ENCODE results near the gene KLK6. TPM values are rescaled to one million over a fixed set of nuclear protein-coding genes. Genes with fewer than 3 reads are reported as not detected.

KLK6 gene
- total and polyA plus RNA-seq, 12 donors = not detected

GRCh38 chr19:51015691-51016267, 46.4 kb upstream of the KLK6 start:
- WGBS, 2 donors = 84 to 89% methylated on average over 19 of the region's 19 CpGs
- intact Hi-C loops (cut with DNase I) = loop anchor here in 3 of 10 donors (5.0 to 10.0 kb wide), 2 partner anchors 81 to 157 kb away; no protein-coding TSS in a partner anchor
- TF ChIP-seq, protein P1, sequence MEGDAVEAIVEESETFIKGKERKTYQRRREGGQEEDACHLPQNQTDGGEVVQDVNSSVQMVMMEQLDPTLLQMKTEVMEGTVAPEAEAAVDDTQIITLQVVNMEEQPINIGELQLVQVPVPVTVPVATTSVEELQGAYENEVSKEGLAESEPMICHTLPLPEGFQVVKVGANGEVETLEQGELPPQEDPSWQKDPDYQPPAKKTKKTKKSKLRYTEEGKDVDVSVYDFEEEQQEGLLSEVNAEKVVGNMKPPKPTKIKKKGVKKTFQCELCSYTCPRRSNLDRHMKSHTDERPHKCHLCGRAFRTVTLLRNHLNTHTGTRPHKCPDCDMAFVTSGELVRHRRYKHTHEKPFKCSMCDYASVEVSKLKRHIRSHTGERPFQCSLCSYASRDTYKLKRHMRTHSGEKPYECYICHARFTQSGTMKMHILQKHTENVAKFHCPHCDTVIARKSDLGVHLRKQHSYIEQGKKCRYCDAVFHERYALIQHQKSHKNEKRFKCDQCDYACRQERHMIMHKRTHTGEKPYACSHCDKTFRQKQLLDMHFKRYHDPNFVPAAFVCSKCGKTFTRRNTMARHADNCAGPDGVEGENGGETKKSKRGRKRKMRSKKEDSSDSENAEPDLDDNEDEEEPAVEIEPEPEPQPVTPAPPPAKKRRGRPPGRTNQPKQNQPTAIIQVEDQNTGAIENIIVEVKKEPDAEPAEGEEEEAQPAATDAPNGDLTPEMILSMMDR (IDR thresholded peaks at IDR 0.05) = no peak
- Histone ChIP-seq H3K36me3 (no peaks in the 10 kb centered on the region), H3K4me1 (peaks cover 0 to 33% (median 28%) of the 10 kb centered on the region in 9 donors), H3K4me3 (no peak overlapping the region), H3K27ac (no peak overlapping the region), H3K27me3 (peaks cover 23 to 95% (median 88%) of the 10 kb centered on the region in 7 donors), H3K9me3 (no peaks in the 10 kb centered on the region)
- DNase-seq (no peak), ATAC-seq (no peak)

DNA sequence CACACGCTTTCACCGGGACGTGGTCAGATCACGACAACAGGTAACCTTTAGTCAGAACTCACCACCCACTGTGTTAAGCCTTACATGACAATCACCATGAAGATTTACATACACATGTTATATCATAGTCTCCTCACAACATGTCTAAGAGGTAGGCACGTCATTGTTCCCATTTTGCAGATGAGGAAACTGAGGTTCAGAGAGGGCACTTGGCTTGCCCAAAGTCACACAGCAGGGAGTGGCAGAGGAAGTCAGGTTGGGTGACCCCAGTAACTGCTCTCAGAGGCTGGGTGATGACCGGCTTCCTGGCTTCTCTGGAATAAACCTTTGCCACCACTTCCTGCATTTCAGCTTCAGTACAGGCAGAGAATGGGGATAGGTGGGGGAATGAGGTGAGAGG, 44.9 kb upstream of the KLK6 start:
- Histone ChIP-seq H3K4me1 (peaks cover 0 to 25% (median 16%) of the 10 kb centered on the region in 9 donors), H3K27ac (no peak overlapping the region), H3K36me3 (no peaks in the 10 kb centered on the region), H3K9me3 (no peaks in the 10 kb centered on the region), H3K4me3 (no peak overlapping the region), H3K27me3 (peaks cover 20 to 98% (median 94%) of the 10 kb centered on the region in 7 donors)
- intact Hi-C loops (cut with DNase I) = loop anchor here in 1 of 10 donors (10.0 kb wide), 1 partner anchor 79 kb away; no protein-coding TSS in a partner anchor
- DNase-seq (no peak), ATAC-seq (no peak)
- WGBS, 2 donors = 88 to 90% methylated on average over 6 of the region's 6 CpGs
- TF ChIP-seq, protein P1 (IDR thresholded peaks at IDR 0.05) = no peak

DNA sequence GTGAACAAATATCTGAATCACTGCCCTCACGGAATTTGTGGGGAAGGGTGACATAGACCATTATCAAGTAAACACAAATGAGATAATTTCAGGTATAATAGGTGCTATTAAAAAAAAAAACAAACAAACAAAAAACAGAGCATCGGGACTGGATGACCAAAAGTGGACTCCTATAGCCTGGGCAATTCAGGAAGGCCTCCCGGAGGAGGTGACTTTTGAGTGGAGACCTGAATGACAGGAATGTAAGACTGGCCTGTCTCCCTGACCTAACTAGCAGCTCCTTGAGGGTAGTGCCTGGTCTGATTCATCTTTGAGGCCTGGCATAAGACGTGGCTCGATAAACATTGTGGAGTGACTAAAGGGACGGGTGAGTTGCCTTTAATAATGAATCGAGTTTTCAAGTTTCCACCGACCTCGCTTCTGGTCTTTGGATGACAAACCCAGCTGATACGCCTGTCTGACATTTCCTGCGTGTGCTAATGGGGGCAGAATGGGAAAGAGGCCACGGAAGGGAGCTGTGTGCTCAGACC, 43.3 kb upstream of the KLK6 start:
- Histone ChIP-seq H3K27ac (no peak overlapping the region), H3K36me3 (no peaks in the 10 kb centered on the region), H3K4me1 (peaks cover 0 to 11% (median 6%) of the 10 kb centered on the region in 9 donors), H3K4me3 (no peak overlapping the region), H3K27me3 (peaks cover 8 to 96% (median 86%) of the 10 kb centered on the region in 7 donors), H3K9me3 (no peaks in the 10 kb centered on the region)
- intact Hi-C loops (cut with DNase I) = loop anchor here in 1 of 10 donors (10.0 kb wide), 1 partner anchor 78 kb away; no protein-coding TSS in a partner anchor
- ATAC-seq (no peak), DNase-seq (no peak)
- TF ChIP-seq, protein P1 (IDR thresholded peaks at IDR 0.05) = no peak
- 52 to 64% methylated on average over 12 of the region's 12 CpGs for WGBS, 2 donors

DNA sequence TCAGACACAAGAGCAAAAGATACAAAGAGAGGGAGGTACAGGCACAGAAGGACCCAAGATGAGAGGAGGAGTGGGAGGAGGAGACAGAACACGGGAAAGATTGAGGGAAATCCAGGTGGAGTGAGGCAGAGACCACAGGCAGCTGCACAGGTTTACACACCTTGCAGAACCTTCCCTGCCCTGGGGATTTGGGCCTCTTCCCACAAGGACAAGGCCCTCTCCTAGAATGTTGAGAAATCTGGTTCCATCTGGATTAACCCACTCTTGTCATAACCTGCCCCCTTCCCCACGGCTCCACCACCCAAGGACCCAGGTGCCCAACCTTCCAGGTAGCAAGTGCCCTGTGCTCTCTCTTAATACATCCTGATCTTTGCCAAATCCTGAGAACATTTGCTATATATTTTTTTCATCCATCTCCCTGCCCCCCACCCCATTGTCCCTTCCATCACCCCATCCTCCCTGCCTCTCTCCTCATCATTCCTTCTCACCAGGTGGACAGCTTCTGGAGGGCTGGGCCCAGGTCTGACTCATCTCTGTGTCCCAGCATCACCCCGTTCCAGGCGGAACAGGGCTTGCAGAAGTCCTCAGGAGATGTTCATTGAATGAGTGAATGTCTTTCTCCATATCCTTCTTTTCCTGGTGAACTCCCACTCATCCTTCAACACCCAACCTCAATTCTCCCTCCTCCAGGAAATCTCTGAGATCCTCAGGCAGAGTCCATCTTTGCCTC, 40.8 kb upstream of the KLK6 start:
- WGBS, 2 donors = 54 to 68% methylated on average over 4 of the region's 4 CpGs
- ATAC-seq (no peak), DNase-seq (no peak)
- intact Hi-C loops (cut with DNase I) = loop anchor here in 1 of 10 donors (10.0 kb wide), 1 partner anchor 75 kb away; no protein-coding TSS in a partner anchor
- H3K36me3 ChIP-seq = no peaks in the 10 kb centered on the region
- TF ChIP-seq, protein P1 (IDR thresholded peaks at IDR 0.05) = no peak
- peaks cover 0 to 85% (median 77%) of the 10 kb centered on the region in 7 donors for H3K27me3 ChIP-seq
- no peaks in the 10 kb centered on the region for H3K9me3 ChIP-seq
- no peak overlapping the region for H3K4me3 ChIP-seq
- no peak overlapping the region for H3K27ac ChIP-seq
- H3K4me1 ChIP-seq = no peaks in the 10 kb centered on the region
